GM18508 (cell line): Measurements from ENCODE around the gene EIF4B.
A peak's percentile ranks its signal among the peaks of the same experiment; 100 is the strongest.

Source experiments
- ATAC-seq: cut with Tn5 transposase; IDR thresholded peaks from one replicate; pipeline ENCODE4 v1.9.1; 2021; ENCODE audit warnings: moderate number of reproducible peaks; ENCODE audit not compliant: insufficient read depth, unreplicated experiment

The EIF4B gene

DNA sequence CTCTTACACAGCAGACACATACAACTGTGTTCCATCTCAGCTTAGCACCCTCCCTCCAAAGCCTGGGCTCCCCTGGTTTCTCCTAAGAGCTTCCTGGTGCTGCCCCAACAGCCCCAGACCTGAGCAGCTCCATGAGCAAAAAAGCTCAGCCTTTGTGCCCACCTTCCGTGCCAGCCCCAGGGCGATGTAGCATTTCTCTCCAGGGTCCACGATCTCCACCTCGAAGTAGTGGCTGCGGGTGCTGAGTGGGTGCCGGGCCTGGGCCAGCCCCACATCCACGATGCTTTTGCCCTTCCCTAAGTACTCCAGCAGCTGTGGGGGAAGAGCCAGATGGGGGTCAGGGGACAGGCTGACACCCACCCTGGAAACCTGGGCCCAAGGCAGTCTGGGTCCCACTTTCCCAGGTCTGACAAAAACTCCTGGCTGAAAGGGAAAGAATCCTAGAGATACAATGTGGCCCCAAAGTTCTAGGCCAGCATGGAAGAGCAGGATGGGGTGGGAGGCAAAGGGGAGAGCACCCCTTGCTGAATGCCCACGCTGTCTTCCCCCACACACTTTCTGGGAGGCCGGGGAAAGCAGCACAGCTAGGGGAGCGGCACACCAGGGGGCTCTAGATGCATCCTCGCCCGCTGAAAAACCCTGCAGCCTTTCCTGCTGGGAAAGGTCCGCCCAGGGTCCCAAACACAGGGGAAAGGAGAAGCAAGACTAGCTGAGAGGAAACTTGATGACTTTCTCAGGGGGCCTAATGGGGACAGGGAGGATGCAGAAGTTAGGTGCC is 61.9 kb downstream of the EIF4B start:
- ATAC-seq: no peak

DNA sequence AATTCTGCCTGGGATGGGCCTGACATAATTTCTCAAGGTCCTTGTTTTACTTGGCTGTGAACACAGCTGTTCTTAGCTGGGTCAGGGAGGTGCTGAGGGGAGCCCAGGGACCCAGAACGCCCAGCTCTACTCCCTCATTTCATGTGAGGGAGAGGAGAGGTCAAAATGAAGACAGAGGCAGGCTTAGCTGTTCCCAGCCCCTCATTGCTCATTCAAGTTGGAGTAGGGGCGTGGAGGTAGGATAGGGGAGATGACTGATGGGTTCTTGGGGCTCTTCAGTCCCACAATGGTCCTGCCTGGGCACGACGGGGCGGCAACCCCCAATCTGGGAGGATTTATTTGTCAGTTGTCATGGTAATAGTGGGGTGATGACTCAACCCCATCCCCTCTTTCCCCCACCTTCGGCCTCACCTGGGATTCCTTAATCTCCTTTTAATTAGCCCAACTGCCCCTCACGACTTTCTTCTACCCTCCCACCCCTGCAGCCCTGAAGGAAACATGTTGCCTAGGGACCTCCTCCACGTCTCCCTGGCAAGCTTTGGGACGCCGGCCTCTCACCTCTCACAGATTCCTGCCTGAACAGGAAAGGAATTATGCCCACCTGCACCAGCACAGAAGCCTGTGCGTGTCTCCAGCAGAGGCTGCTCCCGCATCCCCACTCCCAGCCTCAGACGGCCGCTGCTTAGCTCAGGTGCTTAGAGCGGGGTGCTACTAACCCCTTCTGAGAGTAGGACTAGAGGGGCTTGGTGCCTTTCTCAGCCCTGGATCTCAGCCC is 62.7 kb downstream of the EIF4B start:
- ATAC-seq: no peak

DNA sequence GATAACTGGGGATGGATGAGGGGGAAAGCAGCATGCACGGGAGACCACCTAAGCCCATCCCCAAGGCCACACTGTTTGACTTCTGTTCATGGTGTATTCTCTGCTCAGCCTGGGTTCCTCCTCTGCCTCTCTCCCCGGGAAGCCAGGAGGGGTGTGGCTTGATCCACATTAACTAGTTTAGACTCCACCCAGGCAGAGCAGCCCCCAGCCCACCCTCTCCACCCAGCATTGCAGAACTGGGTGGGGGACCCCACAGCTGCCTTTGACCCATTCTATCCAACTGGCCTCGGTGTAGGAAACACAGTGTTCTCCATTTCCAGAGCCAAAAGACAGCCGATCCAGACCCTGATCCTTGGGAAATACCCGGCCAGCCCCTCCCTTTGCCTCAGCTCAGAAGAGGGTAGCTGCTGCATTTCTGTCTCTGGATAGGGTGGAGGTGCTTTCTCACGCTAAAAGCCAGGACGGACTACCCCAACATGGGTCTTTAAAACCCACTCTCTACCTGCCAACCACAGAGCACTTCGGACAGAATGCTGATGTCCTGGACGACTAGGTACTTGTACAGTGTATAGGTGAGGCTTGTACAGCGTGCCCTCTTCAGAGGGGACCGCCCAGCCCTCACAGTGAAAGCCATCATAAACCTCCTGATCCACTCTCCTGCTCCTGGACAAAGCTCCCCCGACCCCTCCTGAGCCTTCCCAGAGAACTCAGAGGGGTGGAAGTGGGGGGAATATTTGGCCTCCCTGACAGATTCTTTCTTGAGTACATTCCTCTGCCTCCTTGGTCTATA is 63.6 kb downstream of the EIF4B start:
- ATAC-seq: no peak

DNA sequence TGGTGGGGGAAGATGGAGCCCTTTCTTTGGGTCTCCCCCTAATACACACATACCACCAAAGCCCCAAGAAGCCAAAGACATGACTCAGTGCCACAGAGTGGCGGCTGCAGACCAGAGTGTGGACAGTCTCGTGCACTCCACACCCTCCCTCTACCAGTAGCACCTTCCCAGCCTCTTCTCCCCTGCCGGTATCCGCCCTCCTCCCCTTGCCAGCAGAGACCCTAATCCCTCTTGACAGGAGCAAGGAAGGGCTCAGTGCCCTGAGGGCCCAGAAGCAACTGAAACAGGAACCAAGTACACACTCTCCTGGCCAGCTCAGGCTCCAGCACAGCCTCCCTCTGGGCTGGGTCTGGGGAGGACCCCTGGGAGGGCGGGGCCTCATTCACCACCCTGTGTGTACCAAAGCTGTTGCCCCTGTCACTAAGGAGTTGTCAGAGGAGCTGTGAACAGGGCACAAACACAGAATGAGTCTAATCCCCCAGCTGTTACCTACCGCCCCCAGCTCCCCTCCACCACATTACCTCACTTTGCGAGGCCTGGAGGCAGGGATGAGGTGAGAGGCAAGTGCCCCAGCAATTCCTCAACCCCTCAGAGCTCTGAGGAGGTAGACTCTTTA is 64.7 kb downstream of the EIF4B start:
- ATAC-seq: no peak

DNA sequence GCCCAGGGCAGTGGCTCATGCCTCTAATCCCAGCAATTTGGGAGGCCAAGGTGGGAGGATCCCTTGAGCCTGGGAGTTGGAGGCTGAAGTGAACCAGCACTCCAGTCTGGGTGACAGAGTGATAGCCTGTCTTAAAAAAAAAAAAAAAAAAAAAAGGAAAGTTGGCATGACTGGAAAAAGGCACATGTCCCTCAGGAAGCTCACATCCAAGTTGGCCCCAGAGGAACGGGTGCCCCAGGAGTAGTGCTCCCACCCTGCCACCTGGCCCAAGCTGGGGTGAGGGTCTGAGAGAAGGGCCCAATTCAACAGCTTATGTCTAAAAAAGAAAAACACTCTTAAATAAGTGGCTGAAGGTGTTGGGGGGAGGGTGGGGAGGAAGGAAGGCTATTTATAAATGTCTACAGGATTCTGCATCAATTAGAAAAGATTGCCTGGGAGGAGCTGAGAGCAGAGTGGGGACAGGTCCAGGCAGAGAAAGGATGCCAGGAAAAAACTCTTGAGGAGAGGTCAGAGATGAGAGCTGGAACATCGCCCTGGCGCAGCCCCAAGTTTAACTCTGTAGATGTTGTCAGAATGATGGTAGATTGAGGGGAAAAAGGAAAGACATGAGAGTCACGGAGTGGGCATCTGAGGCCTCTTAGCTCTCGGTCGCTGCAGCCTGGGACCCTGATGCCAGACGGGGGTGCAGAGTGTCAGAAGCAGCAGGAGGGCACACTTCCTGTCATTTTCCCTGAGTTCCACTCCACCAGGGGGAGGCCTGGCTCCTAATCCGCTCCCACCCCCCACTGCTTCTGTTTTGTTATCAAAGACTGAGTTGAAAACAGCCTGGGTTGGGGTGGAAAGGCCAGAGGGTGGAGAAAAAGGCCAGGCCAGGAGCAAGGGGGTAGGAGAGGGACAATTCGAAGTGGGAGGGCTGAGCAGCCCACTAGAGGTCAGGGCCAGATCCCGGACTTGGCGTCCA is 65.6 kb downstream of the EIF4B start:
- no peak for ATAC-seq

DNA sequence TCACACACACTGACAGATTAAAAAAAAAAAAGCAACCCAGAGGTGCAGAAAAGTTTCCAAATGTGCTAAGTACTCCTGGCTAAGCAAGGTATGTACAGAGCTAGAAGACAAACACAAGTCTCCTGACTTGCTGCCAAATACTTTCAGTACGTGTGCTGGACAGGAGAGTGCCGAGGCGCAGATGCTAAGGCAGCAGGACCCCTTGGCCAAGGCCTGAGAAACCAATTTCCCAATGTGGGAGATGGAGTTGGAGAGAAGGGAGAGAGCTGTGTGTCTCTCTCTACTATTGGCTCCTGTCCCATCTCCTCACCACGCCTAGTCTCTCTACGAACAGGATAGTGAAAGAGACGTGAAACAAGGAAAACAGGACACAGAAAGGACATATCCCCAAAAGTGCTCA is 67.6 kb downstream of the EIF4B start:
- ATAC-seq: no peak

DNA sequence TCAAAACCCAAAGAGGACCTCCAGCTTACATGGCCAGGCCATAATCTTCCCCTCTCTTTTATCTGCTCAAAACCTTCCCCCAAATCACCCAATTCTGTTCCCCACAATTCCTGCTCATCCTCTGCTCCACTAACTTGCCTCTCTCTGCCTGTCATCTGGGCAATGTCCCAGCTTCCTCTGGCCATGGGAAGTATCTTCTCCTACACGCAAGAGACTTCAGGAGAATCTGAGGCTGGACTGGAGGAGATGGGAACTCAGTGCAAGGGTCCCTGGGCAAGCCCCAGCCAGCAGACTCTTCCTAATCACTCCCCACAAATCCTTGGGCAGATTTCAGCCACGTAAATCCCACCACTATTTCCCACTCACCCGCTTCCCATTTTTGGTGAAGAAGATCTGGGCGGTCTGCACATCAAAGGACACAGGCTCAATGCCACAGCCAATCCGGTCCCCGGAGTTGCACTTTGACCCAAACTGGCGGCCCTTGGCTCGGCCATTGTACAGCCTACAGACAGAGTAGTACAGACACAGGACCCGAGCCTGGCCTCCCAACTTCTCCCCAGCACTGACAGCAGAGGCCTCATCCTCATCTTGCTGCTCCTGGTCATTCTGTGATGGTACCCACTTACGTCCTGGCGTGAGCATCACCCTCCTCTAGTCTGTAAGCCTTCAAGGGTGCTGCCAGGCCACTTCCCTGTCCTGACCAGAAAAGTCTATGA is 68.2 kb downstream of the EIF4B start:
- no peak for ATAC-seq

DNA sequence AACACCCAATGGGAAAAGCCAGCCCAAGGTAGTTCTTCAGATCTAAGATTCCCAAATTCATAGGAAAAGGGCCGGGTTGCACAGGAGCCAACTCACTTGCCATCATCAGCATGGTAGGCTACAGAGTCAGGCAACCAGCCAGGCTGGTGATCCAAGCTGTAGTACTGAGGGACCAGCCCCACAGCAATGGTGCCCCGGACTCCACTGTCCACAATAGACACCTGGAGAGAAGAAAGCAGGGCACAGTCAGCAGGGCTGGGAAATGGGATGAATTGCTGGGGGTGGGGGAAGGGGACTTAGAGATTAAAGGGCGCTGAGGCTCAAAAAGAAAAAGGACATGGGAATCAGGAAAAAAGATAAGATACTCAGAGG is 68.7 kb downstream of the EIF4B start:
- no peak for ATAC-seq

DNA sequence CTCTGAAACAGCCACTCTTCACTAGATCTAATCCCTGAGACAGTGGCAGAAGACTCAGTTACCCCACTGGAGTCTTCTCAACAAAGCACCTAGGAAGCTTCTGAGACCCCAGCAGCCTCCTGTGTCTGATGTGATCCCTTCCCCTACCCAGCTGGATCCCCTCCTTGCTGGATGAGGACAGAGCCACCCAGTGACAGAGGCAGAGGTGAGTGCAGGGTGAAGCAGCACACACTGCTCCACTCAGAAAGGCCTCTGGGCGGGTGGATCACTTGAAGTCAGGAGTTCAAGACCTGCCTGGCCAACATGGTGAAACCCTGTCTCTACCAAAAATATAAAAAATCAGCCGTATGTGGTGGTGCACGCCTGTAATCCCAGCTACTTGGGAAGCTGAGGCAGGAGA is 70.2 kb downstream of the EIF4B start:
- ATAC-seq: no peak

DNA sequence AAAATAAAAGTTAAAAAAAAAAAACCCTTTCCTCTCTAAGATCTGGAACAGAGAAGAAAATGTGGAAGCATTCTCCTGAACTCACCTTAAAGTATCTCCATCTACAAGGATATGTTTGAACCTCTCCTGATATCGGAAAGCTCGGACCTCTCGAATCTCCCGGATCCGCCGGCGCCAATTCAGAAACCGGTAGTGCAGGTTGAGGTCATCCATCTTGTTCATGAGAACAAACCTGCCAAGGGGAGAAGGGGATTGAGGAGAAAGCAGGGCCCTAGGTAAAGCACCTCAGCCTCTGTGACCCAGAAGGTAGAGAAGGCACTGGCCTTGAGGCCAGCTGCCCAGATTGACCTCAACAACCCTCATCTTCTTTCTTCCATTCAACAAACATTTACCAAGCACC is 70.8 kb downstream of the EIF4B start:
- no peak for ATAC-seq

DNA sequence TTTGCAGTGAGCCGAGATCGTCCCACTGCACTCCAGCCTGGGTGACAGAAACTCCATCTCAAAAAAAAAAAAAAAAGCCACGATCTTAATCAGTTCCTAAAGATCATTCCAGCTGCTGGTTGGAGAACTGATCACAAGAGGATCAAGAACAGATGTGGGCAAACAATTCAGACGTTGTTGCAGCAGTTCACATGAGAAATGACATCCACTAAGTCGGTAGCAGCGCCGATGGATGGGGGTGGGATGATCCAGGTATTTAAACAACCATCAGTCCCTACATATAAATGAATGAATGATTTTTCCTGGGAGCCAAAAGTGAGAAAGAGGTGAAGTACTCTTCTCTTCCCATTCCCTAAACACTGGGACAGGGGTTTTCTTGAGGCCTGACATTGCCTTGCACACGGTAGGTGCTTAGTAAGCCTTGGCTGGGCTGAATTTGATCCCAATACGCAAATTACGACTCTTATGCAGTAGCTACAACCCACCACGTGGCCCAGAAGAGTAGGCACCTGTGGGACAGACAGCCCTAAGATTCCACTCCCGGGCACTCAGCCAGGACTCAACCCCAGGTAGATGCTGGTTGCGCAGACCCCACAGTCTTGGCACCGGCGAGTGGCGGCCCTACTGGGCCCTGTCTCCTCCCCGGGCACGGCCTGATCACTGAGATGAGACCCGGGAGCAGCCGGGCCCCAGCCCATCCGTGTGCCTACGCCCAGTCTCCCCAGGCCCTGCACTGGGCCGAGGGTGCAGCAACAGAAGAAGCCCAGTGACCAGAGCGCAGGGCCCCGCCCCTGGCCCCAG is 72.4 kb downstream of the EIF4B start:
- no peak for ATAC-seq

DNA sequence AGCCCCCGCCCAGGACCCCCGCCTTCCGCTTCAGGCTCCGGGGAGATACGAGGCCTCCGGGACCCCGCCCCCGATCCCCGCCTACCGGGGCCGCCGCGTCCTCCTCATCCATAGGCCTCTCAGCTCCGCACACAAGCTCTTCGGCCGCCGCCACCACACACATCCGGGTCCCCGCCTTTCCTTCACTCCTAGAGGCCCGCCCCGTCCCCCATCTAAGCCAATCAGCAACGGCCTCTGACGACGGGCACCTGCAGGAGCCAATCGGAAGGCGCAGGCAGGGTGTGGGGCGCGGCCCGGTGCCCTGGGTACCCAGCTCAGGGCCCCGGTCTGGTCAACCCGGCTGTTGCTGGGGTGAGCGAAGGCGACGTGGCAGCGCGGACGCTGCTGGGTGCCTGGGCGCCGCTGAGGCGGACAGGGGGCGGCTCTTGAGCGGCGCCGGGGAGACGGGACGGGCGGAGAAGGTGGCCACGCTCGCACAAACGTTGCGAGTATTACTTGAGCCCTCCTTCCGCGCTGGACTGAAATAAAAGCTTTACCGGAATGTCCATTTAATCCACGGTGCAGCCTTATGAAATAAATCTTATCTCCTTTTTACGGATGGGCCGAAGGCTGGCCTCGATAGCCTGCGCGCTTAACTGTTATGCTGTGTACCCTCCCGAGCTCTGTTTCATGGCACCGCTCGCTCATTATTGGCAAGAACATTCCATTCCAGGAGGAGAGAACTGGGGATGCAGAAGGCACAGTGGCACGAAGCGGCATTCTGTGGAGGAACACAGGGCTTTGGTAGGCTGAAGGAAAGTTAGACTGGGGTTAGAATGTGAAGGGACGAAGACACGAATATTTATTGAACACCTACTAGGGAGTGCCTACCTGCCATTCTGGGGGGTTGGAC is 73.2 kb downstream of the EIF4B start, which contains the start of gene SPRYD3:
Gene SPRYD3, minus strand, starts transcription at position 165 of the 892 bp plus-strand sequence. Its CDS starts 57 bp downstream, at position 108.
- ATAC-seq: peak; percentile 88

DNA sequence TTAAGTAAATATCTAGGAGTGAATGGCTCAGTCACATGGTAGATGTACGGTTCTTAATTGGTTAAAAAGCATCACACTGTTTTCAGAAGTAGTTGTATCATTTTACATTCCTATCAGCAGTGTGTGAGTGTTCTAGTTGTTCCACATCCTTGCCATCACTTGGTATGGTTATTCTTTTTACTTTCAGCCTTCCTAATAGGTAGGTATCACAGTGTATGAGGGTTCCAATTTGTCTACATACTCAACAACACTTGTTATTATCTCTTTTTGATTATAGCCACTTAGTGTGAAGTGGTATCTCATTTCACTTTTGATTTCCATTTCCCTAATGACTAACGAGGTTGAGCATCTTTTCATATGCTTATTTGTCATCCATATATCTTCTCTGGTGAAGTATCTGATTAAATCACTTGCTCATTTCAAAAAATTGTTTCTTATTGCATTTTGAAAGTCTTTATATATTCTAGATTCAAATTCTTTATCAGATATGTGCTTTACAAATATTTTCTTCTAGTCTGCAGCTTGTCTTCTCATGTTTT is 76.5 kb downstream of the EIF4B start:
- no peak for ATAC-seq

DNA sequence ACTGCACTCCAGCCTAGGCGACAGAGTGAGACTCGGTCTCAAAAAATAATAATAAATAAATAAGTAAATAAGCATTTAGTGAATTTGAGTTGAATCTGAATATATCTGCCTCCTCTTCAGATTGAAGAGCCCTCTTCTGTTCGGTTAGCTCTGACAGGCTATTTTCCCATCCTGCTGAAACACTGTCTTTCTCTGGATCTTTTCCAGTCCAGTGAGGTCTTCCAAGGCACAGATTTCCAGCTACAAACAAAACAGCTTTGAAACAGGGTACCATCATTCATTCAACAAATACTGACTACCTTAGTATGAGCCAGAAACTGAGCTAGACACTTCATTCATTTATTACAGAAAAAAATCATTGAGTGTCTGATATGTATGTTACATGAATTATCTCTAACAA is 80.1 kb downstream of the EIF4B start:
- ATAC-seq: no peak

DNA sequence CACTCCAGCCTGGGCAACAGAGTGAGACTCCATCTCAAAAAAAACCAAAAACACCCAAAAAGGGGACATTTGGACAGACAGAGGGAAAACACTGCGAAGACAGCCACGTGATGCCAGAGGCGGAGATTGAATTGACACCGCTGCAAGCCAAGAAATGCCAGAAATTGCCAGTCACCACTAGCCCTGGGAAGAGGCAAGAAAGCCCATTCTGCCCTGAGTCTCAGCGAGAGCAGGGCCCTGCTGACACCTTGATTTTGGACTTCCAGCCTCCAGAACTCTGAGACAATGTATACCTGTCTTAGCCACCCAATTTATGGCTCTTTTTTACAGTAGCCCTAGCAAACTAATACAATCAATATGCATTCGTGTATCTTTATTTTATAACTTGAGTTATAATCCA is 83.8 kb downstream of the EIF4B start:
- ATAC-seq: no peak

DNA sequence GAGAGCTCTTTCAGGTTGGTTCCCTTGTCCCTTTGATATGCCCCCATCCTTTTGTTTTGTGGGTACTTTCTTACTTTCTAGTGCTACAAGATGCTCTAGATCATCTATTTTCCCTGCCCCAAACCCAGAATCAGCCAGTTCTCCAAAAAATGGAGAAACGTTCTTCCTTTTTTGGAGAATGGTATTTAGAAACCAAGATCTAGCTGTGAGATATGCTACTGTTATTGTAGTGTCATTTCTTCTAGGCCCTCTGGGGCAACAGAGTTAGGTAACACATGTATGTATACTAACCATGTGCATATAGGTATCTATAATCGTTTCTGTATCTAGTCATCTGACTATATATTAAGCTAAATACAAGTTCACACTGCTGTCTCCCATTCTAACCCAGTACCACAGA is 84.3 kb downstream of the EIF4B start:
- ATAC-seq: no peak

DNA sequence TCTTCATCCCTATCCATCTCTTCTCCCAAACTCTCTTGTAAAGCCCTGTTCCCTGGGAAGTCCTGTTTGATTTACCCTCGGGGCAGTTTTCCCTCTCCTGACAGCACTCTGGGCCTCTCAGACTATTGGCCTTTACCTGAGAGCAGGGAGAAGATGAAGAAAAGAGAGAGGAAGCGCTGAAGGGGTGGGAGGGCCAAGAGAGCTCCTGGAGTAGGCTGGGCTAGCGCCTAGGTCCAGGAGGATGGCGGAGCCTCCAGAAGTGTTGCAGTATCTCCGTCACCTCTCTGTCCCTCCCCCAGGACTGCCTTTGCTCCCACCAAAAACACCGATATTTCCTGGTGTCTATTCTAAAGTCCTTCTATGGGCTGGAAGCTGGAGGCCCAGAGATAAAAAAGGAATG is 85.5 kb downstream of the EIF4B start:
- ATAC-seq: no peak
